GM12874 (cell line): ENCODE measurements around the gene KIT.
A peak's percentile ranks its signal among the peaks of the same experiment; 100 is the strongest.

Experiments used
- CTCF ChIP-seq: IDR thresholded peaks from 2 replicates; pipeline ENCODE4 v1.5.1; 2011; ENCODE audit warnings: low read depth, mild to moderate bottlenecking, control low read depth, low read length, moderate library complexity; ENCODE audit not compliant: insufficient read depth

The KIT gene

GRCh38 chr4:54676658-54677057 lies 18.9 kb downstream of the KIT start:
- TF ChIP-seq CTCF, result no peak

- no peak for TF ChIP-seq CTCF
These were observed 19.7 kb downstream of the KIT start for GRCh38 chr4:54677416-54677815.

GRCh38 chr4:54677853-54678650 lies 20.3 kb downstream of the KIT start:
- no peak for TF ChIP-seq CTCF

- no peak for TF ChIP-seq CTCF
These were observed 21.1 kb downstream of the KIT start for GRCh38 chr4:54678826-54679225.

GRCh38 chr4:54679813-54680212 lies 22.1 kb downstream of the KIT start:
- TF ChIP-seq CTCF, result no peak

- TF ChIP-seq CTCF, result peak; percentile 43; the same call in 1 of the 2 replicates
These were observed 26.0 kb downstream of the KIT start for GRCh38 chr4:54683616-54684346.

- no peak for TF ChIP-seq CTCF
These were observed 28.1 kb downstream of the KIT start for GRCh38 chr4:54685810-54686209.
